Loucy (cell line): Measurements from ENCODE around the gene HELZ.

ENCODE experiments used
- CTCF ChIP-seq: fragments of 200-600 bp; sonication (generic); conservative IDR thresholded peaks from 2 replicates; pipeline ENCODE4 v1.5.1; 2014; ENCODE audit warnings: mild to moderate bottlenecking, antibody characterized with exemption, low read length
- EZH2phosphoT487 ChIP-seq: fragments of 200-600 bp; IDR thresholded peaks from 2 replicates; pipeline ENCODE4 v1.6.1; 2018; ENCODE audit warnings: antibody characterized with exemption, mild to moderate bottlenecking, moderate library complexity, borderline replicate concordance

- TF ChIP-seq CTCF = no peak
- TF ChIP-seq EZH2phosphoT487 = no peak
Observed at GRCh38 chr17:67278363-67278762, 33.4 kb upstream of the HELZ start.
